ENCODE results near the gene FAM83G. TPM values are rescaled to one million over a fixed set of nuclear protein-coding genes. Genes with fewer than 3 reads are reported as not detected.

FAM83G gene
- total RNA-seq, 2 donors from 2014 or later: 24.4 to 24.8 TPM

DNA sequence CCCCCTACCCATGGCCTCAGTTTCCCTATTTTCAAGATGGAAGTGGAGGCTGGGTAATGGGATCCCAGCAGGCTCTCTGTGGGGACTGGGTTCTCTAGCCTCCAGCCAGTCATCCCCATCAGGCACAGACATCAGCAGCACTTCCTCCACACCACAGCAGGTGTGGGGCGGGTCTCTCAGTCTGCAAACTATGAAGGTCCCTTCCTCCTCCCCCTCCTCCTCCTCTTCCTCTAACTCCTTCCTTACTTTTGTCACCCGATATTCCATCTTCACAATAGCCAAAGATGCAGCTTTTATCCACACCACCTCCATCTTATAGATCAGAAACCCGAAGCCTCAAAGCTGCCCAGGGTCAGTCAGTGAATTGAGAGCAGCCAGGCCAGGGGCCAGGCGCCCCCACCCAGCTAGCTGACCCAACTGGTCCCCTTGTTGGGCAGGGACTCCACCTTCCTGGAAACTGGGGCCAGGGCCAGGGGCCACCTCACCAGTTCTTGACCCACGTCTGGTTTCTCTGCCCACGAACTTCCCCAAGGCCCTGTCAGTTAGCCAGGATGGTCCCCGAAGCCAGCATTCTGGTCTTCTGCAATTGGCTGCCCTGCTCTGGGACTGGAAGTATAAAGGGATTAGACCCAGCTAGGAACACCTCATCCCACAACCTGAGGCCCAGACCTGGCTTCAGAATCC lies 2.5 kb downstream of the FAM83G start:
- Histone ChIP-seq H3K9me3 (no peaks in the 10 kb centered on the region), H3K4me3 (peak overlapping the region; percentile 64), H3K4me1 (peaks cover 9% of the 10 kb centered on the region), H3K9ac (ENCODE audit: low read depth in 2 of 2, low read length in 2 of 2) (peak overlapping the region; percentile 33 to 81), H3K27me3 (no peaks in the 10 kb centered on the region), H3K27ac (no peak overlapping the region), H3K36me3 (no peaks in the 10 kb centered on the region)
- DNase-seq: no peak
- TF ChIP-seq, protein P1, sequence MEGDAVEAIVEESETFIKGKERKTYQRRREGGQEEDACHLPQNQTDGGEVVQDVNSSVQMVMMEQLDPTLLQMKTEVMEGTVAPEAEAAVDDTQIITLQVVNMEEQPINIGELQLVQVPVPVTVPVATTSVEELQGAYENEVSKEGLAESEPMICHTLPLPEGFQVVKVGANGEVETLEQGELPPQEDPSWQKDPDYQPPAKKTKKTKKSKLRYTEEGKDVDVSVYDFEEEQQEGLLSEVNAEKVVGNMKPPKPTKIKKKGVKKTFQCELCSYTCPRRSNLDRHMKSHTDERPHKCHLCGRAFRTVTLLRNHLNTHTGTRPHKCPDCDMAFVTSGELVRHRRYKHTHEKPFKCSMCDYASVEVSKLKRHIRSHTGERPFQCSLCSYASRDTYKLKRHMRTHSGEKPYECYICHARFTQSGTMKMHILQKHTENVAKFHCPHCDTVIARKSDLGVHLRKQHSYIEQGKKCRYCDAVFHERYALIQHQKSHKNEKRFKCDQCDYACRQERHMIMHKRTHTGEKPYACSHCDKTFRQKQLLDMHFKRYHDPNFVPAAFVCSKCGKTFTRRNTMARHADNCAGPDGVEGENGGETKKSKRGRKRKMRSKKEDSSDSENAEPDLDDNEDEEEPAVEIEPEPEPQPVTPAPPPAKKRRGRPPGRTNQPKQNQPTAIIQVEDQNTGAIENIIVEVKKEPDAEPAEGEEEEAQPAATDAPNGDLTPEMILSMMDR (IDR thresholded peaks at IDR 0.05): no peak
- intact Hi-C loops (cut with DNase I): no loop called here

DNA sequence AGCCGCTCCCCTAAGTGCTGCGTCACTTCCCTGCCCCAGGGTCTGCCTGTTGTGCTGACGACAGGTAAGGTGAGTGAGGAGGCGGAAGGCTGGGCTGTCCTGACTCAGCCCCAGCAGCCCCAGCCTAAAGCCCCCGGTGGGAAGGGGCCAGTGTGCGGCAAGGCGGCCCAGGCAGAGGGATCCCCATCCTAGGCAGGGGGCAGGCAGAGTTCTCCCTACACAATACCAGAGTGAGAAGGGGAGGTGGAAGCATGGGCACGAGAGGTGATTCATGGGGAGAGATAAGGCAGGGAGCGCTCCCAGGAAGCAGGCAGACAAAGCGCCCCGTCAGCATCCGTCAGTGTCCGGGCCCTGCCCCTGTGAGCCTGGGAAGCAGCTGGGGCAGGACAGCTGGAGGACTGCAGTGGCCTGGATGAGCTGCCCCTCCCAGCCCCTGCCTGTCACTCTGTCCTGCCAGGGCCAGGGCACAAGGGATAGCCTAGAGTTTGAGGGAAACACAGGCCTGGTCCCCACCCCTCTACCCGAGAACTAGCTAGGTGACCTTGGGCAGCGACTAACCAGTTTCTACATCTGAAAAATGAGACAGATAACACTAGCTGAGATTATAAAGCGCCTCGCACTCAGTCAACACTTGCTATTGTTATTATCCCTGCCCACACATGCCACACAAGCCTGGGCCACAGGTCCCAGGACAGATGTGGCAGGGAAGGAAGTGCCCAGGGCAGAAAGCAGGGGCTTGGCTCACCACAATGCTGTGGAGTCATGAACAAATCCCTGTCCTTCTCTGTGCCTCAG lies 3.8 kb downstream of the FAM83G start:
- H3K4me3 ChIP-seq: no peak overlapping the region
- TF ChIP-seq, protein P1 (IDR thresholded peaks at IDR 0.05): no peak
- H3K27me3 ChIP-seq: no peaks in the 10 kb centered on the region
- no peak overlapping the region for H3K27ac ChIP-seq
- intact Hi-C loops (cut with DNase I): no loop called here
- H3K4me1 ChIP-seq: peaks cover 9% of the 10 kb centered on the region
- H3K9ac ChIP-seq (ENCODE audit: low read depth in 2 of 2, low read length in 2 of 2): peak overlapping the region in 1 of 2 donors; percentile 67
- no peak for DNase-seq
- no peaks in the 10 kb centered on the region for H3K36me3 ChIP-seq
- H3K9me3 ChIP-seq: no peaks in the 10 kb centered on the region

DNA sequence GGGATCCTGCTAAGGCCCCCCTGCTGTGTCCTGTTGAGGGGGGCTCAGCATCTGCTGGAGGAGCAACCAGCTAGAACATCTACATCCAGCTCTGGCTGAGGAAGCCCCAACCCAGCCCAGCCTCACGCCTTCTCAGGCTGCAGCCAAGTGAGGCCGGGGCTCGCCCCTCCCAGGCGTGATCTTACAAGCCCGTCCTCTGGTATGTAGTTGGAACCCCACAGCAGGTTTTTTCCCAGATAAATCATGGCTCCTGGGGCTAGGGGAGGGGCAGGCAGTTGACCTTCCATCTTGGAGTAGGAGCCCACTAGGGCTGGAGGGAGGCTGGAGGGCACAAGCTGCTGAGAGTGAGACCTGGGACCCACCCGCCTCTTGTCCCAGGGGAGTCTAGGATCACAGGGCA lies 4.7 kb downstream of the FAM83G start:
- no peak overlapping the region for H3K27ac ChIP-seq
- TF ChIP-seq, protein P1 (IDR thresholded peaks at IDR 0.05): no peak
- intact Hi-C loops (cut with DNase I): no loop called here

GRCh38 chr17:18999394-18999793 lies 5.2 kb downstream of the FAM83G start:
- Histone ChIP-seq H3K9ac (ENCODE audit: low read depth in 2 of 2, low read length in 2 of 2) (no peak overlapping the region), H3K36me3 (no peaks in the 10 kb centered on the region), H3K9me3 (no peaks in the 10 kb centered on the region), H3K27me3 (no peaks in the 10 kb centered on the region), H3K27ac (no peak overlapping the region), H3K4me3 (no peak overlapping the region), H3K4me1 (peaks cover 9% of the 10 kb centered on the region)
- intact Hi-C loops (cut with DNase I): no loop called here
- TF ChIP-seq, protein P1 (IDR thresholded peaks at IDR 0.05): no peak
- no peak for DNase-seq

More for the DNA sequence above, 4.7 kb downstream of the FAM83G start:
- no peak overlapping the region for H3K4me3 ChIP-seq
- no peaks in the 10 kb centered on the region for H3K36me3 ChIP-seq
- no peak for DNase-seq
- H3K27me3 ChIP-seq: no peaks in the 10 kb centered on the region
- H3K9me3 ChIP-seq: no peaks in the 10 kb centered on the region
- no peak overlapping the region for H3K9ac ChIP-seq (ENCODE audit: low read depth in 2 of 2, low read length in 2 of 2)
- H3K4me1 ChIP-seq: peaks cover 9% of the 10 kb centered on the region

- Histone ChIP-seq H3K27ac (no peak overlapping the region), H3K4me1 (peaks cover 9% of the 10 kb centered on the region), H3K36me3 (no peaks in the 10 kb centered on the region), H3K9me3 (no peaks in the 10 kb centered on the region), H3K9ac (ENCODE audit: low read depth in 2 of 2, low read length in 2 of 2) (peak overlapping the region in 1 of 2 donors; percentile 49), H3K27me3 (no peaks in the 10 kb centered on the region), H3K4me3 (no peak overlapping the region)
- no peak for DNase-seq
- TF ChIP-seq, protein P1 (IDR thresholded peaks at IDR 0.05): no peak
- intact Hi-C loops (cut with DNase I): no loop called here
These were observed 6.8 kb downstream of the FAM83G start for GRCh38 chr17:18997650-18998196.
